Gastroesophageal sphincter (tissue), 4 donors: ENCODE results near the gene TTBK2. TPM values are rescaled to one million over a fixed set of nuclear protein-coding genes. Genes with fewer than 3 reads are reported as not detected.

Source experiments
- ATAC-seq: fragments of 150-250 bp; one replicate; pipeline ENCODE4 v1.9.1; 2016; ENCODE audit warnings: mild to moderate bottlenecking, moderate library complexity
- H3K27ac ChIP-seq, 4 donors: fragments of 200-600 bp; sonication (generic) in 3 of 4; 1 replicate in 3 of 4; 2 replicates in 1 of 4; pipeline ENCODE4 v1.5.1; 2016 to 2019
- H3K27me3 ChIP-seq: fragments of 200-600 bp; sonication (generic); one replicate; pipeline ENCODE4 v1.5.1; 2019
- H3K36me3 ChIP-seq, 2 donors: fragments of 200-600 bp; sonication (generic); one replicate each; pipeline ENCODE4 v1.5.1; 2019; ENCODE audit warnings: control low read depth in 1 of 2
- H3K4me1 ChIP-seq, 3 donors: fragments of 200-600 bp; sonication (generic); 1 replicate in 2 of 3; 2 replicates in 1 of 3; pipeline ENCODE4 v1.5.1; 2016 to 2019; ENCODE audit warnings: control low read depth in 2 of 3
- H3K4me3 ChIP-seq, 2 donors: fragments of 200-600 bp; sonication (generic); one replicate each; pipeline ENCODE4 v1.5.1; 2019; ENCODE audit warnings: mild to moderate bottlenecking in 1 of 2, moderate library complexity in 1 of 2
- H3K9me3 ChIP-seq, 3 donors: fragments of 200-600 bp; sonication (generic); one replicate each; pipeline ENCODE4 v1.5.1; 2017 to 2019; ENCODE audit warnings: control low read depth in 2 of 3
- EP300 ChIP-seq: sonication (generic); formaldehyde crosslinking; IDR thresholded peaks from one replicate; pipeline ENCODE4 v1.6.1; 2017; ENCODE audit warnings: antibody characterized with exemption, mild to moderate bottlenecking
- POLR2A ChIP-seq, 2 donors: fragments of 450-650 bp; IDR thresholded peaks; one replicate each; pipeline ENCODE4 v1.6.1; 2017; ENCODE audit warnings: antibody characterized with exemption in 2 of 2, mild to moderate bottlenecking in 2 of 2, moderate library complexity in 1 of 2
- POLR2AphosphoS5 ChIP-seq: sonication (generic); formaldehyde crosslinking; IDR thresholded peaks from one replicate; pipeline ENCODE4 v1.6.1; 2017; ENCODE audit warnings: antibody characterized with exemption
- WGBS, 2 donors: methylation state at CpG; one replicate each; pipeline ENCODE4 v1.1.5; 2018; ENCODE audit warnings: low coverage in 1 of 2; 5-methylcytosine and 5-hydroxymethylcytosine counted together
- total RNA-seq, 4 donors: library from RNA; depleted of rRNA; stranded (reverse); fragments of >200 nt; gene quantifications; one replicate each; pipeline ENCODE4 v1.1.0, GENCODE V29; 2016
- TF ChIP-seq, protein P1 (sequence below), 4 experiments: fragments of 200-600 bp in 2 of 4; fragments of 450-650 bp in 2 of 4; sonication (generic) in 1 of 4; IDR thresholded peaks; one replicate each; pipeline ENCODE4 v1.5.1; 2017 to 2019; ENCODE audit warnings: antibody characterized with exemption in 4 of 4, mild to moderate bottlenecking in 2 of 4, moderate library complexity in 2 of 4

TTBK2 gene
- total RNA-seq, 4 donors from 2014 or later = 21.2 to 24.4 (median 23.2) TPM

DNA sequence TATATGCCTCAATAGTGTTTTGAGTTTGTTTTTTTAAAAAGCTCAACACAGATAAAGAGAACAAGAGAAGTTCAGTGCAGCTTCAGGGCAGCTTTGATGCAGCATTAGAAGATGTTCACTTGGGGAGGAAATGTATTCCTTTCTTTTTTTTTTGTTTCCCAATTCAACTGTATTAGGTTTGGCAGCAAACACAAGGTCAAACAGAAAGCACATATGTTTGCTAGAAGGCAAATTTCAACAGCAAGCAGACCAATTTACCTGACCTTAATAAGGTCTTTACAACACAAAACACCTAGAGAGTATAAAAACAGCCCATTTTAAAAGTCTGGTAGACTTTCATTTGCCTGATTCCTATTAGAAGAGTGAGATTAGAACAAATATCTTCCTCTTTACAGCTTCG is 176.4 kb downstream of the TTBK2 start:
- no peak for TF ChIP-seq POLR2A (IDR thresholded peaks at IDR 0.05)
- no peak for TF ChIP-seq EP300
- TF ChIP-seq, protein P1, sequence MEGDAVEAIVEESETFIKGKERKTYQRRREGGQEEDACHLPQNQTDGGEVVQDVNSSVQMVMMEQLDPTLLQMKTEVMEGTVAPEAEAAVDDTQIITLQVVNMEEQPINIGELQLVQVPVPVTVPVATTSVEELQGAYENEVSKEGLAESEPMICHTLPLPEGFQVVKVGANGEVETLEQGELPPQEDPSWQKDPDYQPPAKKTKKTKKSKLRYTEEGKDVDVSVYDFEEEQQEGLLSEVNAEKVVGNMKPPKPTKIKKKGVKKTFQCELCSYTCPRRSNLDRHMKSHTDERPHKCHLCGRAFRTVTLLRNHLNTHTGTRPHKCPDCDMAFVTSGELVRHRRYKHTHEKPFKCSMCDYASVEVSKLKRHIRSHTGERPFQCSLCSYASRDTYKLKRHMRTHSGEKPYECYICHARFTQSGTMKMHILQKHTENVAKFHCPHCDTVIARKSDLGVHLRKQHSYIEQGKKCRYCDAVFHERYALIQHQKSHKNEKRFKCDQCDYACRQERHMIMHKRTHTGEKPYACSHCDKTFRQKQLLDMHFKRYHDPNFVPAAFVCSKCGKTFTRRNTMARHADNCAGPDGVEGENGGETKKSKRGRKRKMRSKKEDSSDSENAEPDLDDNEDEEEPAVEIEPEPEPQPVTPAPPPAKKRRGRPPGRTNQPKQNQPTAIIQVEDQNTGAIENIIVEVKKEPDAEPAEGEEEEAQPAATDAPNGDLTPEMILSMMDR (IDR thresholded peaks at IDR 0.05) = no peak
- TF ChIP-seq POLR2AphosphoS5 = no peak
- Histone ChIP-seq H3K27ac (no peak overlapping the region), H3K4me1 (no peaks in the 10 kb centered on the region), H3K4me3 (no peak overlapping the region), H3K9me3 (no peaks in the 10 kb centered on the region), H3K27me3 (no peaks in the 10 kb centered on the region), H3K36me3 (peaks cover 0 to 18% of the 10 kb centered on the region in 2 donors)
- ATAC-seq = no peak
- WGBS, 2 donors = 78 to 95% methylated on average over 1 of the region's 1 CpG

DNA sequence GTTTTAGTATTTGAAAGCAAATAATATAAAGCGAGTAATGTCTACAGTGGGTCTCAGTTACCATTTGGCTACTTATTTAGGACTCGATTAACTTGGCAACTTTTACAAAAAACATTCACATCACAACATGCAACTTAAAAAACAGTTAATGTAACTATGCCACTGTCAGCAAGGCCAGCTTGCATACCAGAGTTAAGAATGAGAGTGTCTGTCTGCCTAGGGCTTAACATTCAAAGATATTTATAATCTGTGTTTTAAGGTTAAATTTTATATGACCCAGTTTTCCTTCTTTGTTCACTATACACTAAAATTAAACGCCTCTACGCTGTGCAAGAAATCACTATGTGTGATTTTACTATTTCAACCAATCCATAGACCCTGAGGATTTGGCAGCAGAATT is 178.4 kb downstream of the TTBK2 start:
- TF ChIP-seq POLR2A (IDR thresholded peaks at IDR 0.05) (no peak), EP300 (no peak), POLR2AphosphoS5 (no peak)
- TF ChIP-seq, protein P1 (IDR thresholded peaks at IDR 0.05) = no peak
- WGBS, 2 donors = 88 to 92% methylated on average over 4 of the region's 4 CpGs
- H3K27ac ChIP-seq = no peak overlapping the region

DNA sequence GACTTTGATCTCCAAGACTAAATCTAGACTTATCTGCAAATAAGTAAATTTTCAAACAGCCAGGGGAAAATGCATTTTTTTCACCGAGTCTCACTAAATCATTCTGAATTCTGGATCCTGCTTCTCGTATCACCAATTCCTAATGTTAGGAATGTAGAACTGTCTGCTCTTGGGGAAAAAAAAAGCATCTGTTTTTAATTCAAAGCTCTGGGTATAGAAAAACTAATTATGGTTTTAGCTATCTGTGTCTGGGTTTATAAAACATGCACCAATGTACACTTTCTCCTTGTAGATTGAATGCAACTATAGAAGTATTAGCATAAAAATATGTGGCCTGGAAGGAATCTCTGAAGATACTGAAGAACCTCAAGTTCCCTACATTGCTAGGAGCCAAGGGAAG is 178.9 kb downstream of the TTBK2 start:
- H3K9me3 ChIP-seq = no peaks in the 10 kb centered on the region
- WGBS, 2 donors = 67 to 85% methylated on average over 2 of the region's 2 CpGs
- H3K27ac ChIP-seq = no peak overlapping the region
- no peaks in the 10 kb centered on the region for H3K27me3 ChIP-seq
- peaks cover 0 to 18% of the 10 kb centered on the region in 2 donors for H3K36me3 ChIP-seq
- H3K4me3 ChIP-seq = no peak overlapping the region
- ATAC-seq = no peak
- peaks cover 0 to 13% (median 0%) of the 10 kb centered on the region in 3 donors for H3K4me1 ChIP-seq
- TF ChIP-seq EP300 (no peak), POLR2A (IDR thresholded peaks at IDR 0.05) (no peak), POLR2AphosphoS5 (no peak)
- TF ChIP-seq, protein P1 (IDR thresholded peaks at IDR 0.05) = no peak

More for the DNA sequence above, 178.4 kb downstream of the TTBK2 start:
- Histone ChIP-seq H3K9me3 (no peaks in the 10 kb centered on the region), H3K4me3 (no peak overlapping the region), H3K36me3 (peaks cover 0 to 18% of the 10 kb centered on the region in 2 donors), H3K27me3 (no peaks in the 10 kb centered on the region), H3K4me1 (peaks cover 0 to 12% (median 0%) of the 10 kb centered on the region in 3 donors)
- no peak for ATAC-seq

DNA sequence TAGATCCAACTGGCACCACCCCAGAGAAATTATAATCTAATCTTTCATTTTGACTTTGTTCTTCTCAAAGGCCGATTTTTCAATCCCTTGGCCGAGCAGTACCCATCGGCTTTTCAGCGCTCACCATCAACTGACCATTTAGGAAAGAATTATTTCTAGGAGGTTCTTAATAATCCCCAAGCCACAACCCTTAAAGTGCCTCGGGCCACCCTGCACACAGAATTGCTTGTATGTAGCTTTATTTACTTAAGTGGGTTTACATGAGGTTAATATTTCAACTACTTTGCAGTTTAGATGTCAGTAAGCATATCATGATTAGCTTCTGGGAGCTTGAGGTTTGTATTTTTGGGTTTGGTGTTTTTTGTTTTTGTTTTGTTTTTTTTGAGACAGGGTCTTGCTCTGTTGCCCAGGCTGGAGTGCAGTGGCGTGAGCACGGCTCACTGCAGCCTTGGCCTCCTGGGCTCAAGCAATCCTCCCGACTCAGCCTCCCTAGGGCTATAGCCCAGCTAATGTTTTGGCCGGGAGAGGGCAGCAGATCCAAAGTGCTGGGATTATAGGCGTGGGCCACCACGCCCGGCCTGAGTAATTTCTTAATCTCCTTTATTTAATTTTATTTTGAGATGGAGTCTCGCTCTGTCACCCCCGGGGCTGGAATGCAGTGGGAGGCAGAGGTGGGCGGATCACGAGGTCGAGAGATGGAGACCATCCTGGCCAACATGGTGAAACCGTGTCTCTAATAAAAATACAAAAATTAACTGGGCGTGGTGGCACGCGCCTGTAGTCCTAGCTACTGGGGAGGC is 182.8 kb downstream of the TTBK2 start:
- Histone ChIP-seq H3K4me1 (peaks cover 0 to 42% (median 11%) of the 10 kb centered on the region in 3 donors), H3K27ac (peak overlapping the region; percentile 88 to 96 (median 91)), H3K27me3 (no peaks in the 10 kb centered on the region), H3K36me3 (peaks cover 0 to 28% of the 10 kb centered on the region in 2 donors), H3K4me3 (peak overlapping the region; percentile 79 to 97), H3K9me3 (no peaks in the 10 kb centered on the region)
- no peak for ATAC-seq
- WGBS, 2 donors = 35 to 67% methylated on average over 5 to 14 of the region's 21 CpGs
- TF ChIP-seq, protein P1 (IDR thresholded peaks at IDR 0.05) = peak in 1 of 4 experiments; percentile 25
- no peak for TF ChIP-seq POLR2AphosphoS5
